ENCODE measurements around the gene ZNF74.
"Not testable (repeated sequence)": the region's sequence is repeated elsewhere in the genome, so short reads cannot be mapped to it uniquely, and the experiment has no call there.

The ZNF74 gene

GRCh38 chr22:20393705-20394476 is at the start of gene ZNF74:
ZNF74 (plus strand) TSS chr22:20394151; CDS start chr22:20394629, 478 bp downstream.
- H3K27ac Mint-ChIP-seq: peak within 1 kb of the TSS; percentile 98 to 99 (median 99)
- peaks cover 4% of the 10 kb centered on the region for H3K36me3 Mint-ChIP-seq (ENCODE audit: low read depth)
- H3K9me3 Mint-ChIP-seq: no peaks in the 10 kb centered on the region
- TF ChIP-seq CTCF (IDR thresholded peaks at IDR 0.05; ENCODE audit: unreplicated experiment in 3 of 3): no peak
- H3K27me3 Mint-ChIP-seq (ENCODE audit: low read depth): no peaks in the 10 kb centered on the region
- H3K4me1 Mint-ChIP-seq: peaks cover 37% of the 10 kb centered on the region
- H3K4me3 Mint-ChIP-seq: peak within 1 kb of the TSS; percentile 93 to 96 (median 93)

GRCh38 chr22:20346553-20346952 is 47.4 kb upstream of the ZNF74 start:
- not testable (repeated sequence) for H3K36me3 Mint-ChIP-seq (ENCODE audit: low read depth); H3K9me3 Mint-ChIP-seq; H3K27me3 Mint-ChIP-seq (ENCODE audit: low read depth); H3K27ac Mint-ChIP-seq; H3K4me3 Mint-ChIP-seq; H3K4me1 Mint-ChIP-seq

GRCh38 chr22:20352536-20352935 is 41.4 kb upstream of the ZNF74 start:
- H3K27ac Mint-ChIP-seq; H3K4me3 Mint-ChIP-seq; H3K4me1 Mint-ChIP-seq; H3K36me3 Mint-ChIP-seq (ENCODE audit: low read depth); H3K27me3 Mint-ChIP-seq (ENCODE audit: low read depth); H3K9me3 Mint-ChIP-seq: not testable (repeated sequence)

GRCh38 chr22:20354238-20354975 is 39.5 kb upstream of the ZNF74 start:
- Mint-ChIP-seq H3K9me3 (peaks cover 3% of the 10 kb centered on the region), H3K27me3 (ENCODE audit: low read depth) (no peaks in the 10 kb centered on the region), H3K36me3 (ENCODE audit: low read depth) (no peaks in the 10 kb centered on the region), H3K27ac (no peak overlapping the region), H3K4me3 (no peak overlapping the region), H3K4me1 (no peaks in the 10 kb centered on the region)
- no peak for TF ChIP-seq CTCF (IDR thresholded peaks at IDR 0.05; ENCODE audit: unreplicated experiment in 3 of 3)

GRCh38 chr22:20355939-20356636 is 37.9 kb upstream of the ZNF74 start:
- H3K27me3 Mint-ChIP-seq (ENCODE audit: low read depth); H3K9me3 Mint-ChIP-seq; H3K4me1 Mint-ChIP-seq; H3K4me3 Mint-ChIP-seq; H3K36me3 Mint-ChIP-seq (ENCODE audit: low read depth); H3K27ac Mint-ChIP-seq: not testable (repeated sequence)

GRCh38 chr22:20356906-20357305 is 37.0 kb upstream of the ZNF74 start:
- not testable (repeated sequence) for H3K4me3 Mint-ChIP-seq; H3K4me1 Mint-ChIP-seq; H3K27ac Mint-ChIP-seq; H3K36me3 Mint-ChIP-seq (ENCODE audit: low read depth); H3K9me3 Mint-ChIP-seq; H3K27me3 Mint-ChIP-seq (ENCODE audit: low read depth)

- H3K27me3 Mint-ChIP-seq (ENCODE audit: low read depth); H3K4me1 Mint-ChIP-seq; H3K9me3 Mint-ChIP-seq; H3K27ac Mint-ChIP-seq; H3K36me3 Mint-ChIP-seq (ENCODE audit: low read depth); H3K4me3 Mint-ChIP-seq: not testable (repeated sequence)
Measured at GRCh38 chr22:20357967-20358366, 36.0 kb upstream of the ZNF74 start.

GRCh38 chr22:20358503-20359239 is 35.3 kb upstream of the ZNF74 start:
- not testable (repeated sequence) for H3K27me3 Mint-ChIP-seq (ENCODE audit: low read depth); H3K36me3 Mint-ChIP-seq (ENCODE audit: low read depth); H3K9me3 Mint-ChIP-seq; H3K4me1 Mint-ChIP-seq; H3K4me3 Mint-ChIP-seq; H3K27ac Mint-ChIP-seq

- not testable (repeated sequence) for H3K9me3 Mint-ChIP-seq; H3K4me3 Mint-ChIP-seq; H3K36me3 Mint-ChIP-seq (ENCODE audit: low read depth); H3K4me1 Mint-ChIP-seq; H3K27me3 Mint-ChIP-seq (ENCODE audit: low read depth); H3K27ac Mint-ChIP-seq
Measured at GRCh38 chr22:20360261-20360660, 33.7 kb upstream of the ZNF74 start.

GRCh38 chr22:20360866-20361751 is 32.8 kb upstream of the ZNF74 start:
- not testable (repeated sequence) for H3K9me3 Mint-ChIP-seq; H3K36me3 Mint-ChIP-seq (ENCODE audit: low read depth); H3K27me3 Mint-ChIP-seq (ENCODE audit: low read depth); H3K4me3 Mint-ChIP-seq; H3K27ac Mint-ChIP-seq; H3K4me1 Mint-ChIP-seq

GRCh38 chr22:20361752-20362229 is 32.2 kb upstream of the ZNF74 start:
- H3K36me3 Mint-ChIP-seq (ENCODE audit: low read depth): not testable (repeated sequence)

More at GRCh38 chr22:20361752-20362229, 32.2 kb upstream of the ZNF74 start:
- H3K27ac Mint-ChIP-seq; H3K27me3 Mint-ChIP-seq (ENCODE audit: low read depth); H3K4me1 Mint-ChIP-seq; H3K4me3 Mint-ChIP-seq; H3K9me3 Mint-ChIP-seq: not testable (repeated sequence)
